Activated CD4-positive, CD25-positive, alpha-beta regulatory T cell treated with anti-CD3 and anti-CD28 coated beads, Interleukin-2, amount 50 U/mL, for 72 hours (primary cell): ENCODE results near the gene AMBP.

Source experiments
- DNase-seq: peaks from one replicate; pipeline ENCODE4 v3.0.0; 2021

The AMBP gene

DNA sequence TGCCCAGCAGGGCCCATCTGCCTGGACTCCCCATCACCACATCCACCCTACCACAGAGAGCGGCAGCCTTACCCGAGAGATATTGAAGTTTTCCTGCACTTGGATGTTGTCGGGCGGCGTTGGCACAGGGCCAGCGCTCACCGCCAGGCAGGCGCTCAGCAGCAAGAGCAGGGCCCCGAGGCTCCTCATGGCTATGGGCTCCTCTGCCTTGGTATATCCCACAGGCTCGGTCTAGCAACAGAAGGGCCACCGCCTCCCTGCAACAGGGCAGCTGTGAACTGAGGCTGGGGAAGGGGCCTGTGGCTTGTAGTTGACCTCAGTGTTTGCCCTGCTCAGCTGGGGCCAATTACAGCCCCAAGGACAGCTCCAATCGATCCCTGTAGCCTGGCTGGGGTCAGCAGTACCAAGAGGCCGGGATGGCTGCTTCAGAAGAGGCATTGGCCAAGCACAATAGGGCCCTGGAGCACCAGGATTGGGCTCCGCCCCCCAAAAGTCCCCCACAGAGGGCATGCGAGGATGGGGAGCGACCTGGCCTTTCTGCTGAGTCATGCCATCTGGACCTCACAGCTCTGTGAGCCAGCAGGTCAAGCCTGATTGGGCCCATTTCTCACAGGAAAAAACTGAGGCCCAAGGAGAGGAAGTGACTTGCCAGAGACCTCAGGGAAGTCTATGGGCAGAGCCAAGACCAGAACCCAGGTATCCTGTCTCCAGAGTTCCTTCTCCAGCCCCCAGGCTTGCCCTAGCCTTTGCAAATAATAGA is at the start of gene AMBP:
TSS of gene AMBP (minus strand) at position 280 of the 760 bp plus-strand sequence. CDS start at position 189, 91 bp downstream.
- no peak for DNase-seq

DNA sequence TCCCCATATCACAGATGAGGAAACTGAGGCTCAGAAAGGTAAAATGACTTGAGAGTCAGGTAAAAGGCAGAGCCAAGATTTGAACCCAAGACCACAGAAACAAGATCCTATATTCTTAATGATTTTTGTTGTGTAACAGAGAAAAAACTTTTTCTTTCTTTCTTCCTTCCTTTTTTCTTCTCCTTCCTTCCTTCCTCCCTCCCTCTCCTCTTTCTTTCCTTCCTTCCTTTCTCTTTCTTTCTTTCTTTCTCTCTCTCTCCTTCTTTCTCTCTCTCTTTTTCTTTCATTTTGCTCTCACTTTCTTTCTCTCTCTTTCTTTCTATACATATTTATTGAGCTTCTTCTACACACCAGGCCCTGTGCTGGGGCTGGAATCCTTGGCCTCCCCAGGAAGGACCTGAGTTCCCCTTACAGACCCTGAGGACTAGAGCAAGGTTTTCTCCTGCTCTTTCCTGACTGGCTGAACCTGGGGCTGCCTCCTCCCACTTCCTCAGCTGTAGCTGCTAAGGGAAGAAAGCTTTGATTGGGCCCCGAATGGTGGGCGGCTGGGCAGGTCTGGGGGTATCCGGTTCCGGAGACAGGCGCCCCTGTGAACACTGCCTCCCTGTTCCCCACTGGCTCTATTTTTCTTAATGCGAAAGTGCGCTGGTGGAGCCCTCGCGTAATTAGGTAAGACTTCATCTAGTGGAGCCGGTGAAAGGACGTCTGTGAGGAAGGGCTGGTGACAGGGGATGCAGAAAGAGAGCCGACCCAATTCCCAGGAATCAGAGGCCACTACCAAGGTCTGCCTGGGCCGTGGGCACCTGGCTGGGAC is 48.4 kb upstream of the AMBP start:
- no peak for DNase-seq

DNA sequence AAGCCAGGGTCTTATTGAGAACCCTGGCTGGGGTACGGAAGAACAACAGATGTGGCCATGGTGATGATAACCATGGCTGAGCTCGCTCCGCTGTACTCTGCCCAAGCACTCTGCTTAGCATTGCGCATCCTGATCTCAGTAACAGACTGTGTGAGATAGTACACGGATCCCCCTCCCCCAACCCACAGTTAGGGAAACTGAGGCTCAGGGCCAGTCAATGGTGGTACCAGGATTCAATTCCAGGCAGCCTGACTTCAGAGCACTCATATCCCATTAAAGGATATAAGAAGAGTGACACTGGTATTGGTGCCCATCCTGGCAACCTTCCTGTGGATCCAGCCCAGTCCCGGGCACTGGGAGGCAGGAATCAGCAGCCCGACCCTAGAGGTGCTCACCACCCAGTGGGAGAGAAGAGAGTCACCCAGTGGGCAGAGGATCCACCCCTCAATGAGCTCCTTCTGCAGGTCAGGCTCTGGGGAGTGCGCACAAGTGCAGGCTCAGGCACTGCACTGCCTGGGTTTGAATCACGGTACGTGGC is 47.4 kb upstream of the AMBP start:
- DNase-seq: no peak

DNA sequence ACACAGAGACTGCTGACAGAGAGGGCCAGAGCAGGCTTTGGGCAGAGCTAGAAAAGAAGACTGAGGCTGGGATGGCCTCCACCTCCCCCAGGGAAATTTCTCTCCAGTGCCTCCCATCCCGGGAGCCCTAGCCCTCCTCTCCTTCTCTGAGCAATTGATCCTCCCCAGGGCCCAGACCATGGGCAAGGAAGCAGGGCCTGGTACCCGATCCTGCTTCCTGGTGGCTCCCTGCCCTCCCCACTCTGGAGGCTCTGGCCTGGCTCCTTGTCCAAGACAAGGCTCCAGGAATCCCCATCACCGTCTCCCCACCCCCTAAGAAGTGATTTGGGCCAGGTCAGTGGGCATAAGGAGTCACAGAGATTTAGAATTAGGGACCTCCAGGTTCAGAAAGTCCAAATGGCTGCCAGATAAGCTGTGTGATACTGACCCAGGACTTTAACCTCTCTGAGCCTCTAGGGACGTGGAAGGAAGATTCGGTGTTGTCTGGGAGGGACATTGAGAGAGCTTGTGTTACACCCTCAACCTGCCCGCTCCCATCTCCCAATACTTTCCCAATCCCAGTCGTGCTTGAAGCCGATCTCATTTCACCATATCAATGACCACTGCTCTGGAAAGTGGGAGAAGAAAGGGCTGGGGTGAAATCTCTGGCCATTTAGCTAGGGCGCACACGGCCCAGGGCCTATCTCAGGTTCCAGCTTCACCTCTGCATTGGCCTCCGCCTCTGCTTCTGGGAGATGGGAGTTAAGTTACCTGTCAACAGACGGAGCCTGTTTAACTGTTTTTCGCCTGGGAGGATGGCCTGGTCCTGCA is 46.8 kb upstream of the AMBP start:
- DNase-seq: no peak

DNA sequence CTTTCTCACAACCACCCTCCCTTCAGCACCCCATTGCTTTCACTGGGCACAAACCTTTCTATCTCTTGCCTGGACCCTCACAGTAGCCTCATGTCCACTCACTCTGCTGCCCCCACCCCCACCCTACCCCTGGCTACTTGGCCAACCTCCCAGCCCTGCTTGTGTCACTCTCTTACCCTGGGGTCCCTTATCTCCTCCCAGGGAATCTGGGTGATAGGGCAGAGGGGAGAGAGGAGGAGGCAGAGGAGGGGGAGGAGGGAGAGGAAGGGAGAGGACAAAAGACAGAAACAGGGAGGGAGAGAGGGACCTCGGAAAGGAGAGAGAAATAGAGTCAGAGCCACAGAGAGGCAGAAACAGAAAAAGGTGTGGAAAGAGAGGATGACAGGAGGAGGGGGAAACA is 46.0 kb upstream of the AMBP start:
- no peak for DNase-seq

DNA sequence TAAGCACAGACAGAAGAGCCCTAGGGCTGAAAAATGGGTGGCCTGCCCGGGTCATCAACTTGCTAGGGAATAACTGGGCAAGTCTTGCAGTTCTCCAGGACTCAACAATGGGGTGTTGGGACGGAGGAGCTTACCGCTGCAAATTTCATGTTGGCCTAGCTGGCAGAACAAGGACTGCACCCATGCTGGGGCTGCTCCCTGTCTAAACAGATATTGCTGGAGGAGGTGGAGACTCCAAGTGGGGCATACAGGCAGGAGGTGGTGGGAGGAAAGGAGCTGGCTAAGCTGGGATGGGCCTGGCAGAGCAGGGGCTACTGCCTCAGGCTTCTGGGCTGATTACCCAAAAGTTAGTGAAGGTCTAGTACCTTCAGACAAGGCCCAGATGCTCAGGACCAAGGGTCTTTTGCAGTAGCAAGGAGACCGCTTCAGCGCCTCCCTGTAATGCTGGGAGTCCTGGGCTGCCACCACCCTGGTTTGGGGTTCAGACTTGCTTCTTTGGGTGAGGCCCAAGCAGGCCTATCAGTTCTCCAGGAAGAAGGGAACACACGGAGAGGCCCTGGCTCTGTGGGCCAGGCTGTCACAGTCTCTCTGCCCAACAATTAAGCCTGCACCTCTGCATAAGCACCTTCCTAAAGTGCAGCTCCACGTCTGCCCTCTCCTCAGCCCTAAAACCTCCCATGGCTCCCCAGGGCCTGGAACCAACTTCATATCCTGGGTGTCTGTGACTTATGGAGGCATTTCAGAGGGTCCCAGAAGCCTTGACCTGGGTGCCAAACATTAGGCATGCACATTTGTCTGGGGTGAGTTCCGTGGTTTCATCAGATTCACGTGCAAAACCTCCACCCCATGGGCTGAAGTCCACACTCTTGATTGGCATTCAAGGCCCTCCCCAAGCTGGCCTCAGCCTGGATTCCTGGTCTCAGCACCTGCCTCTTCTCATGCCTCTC is 45.2 kb upstream of the AMBP start:
- no peak for DNase-seq

DNA sequence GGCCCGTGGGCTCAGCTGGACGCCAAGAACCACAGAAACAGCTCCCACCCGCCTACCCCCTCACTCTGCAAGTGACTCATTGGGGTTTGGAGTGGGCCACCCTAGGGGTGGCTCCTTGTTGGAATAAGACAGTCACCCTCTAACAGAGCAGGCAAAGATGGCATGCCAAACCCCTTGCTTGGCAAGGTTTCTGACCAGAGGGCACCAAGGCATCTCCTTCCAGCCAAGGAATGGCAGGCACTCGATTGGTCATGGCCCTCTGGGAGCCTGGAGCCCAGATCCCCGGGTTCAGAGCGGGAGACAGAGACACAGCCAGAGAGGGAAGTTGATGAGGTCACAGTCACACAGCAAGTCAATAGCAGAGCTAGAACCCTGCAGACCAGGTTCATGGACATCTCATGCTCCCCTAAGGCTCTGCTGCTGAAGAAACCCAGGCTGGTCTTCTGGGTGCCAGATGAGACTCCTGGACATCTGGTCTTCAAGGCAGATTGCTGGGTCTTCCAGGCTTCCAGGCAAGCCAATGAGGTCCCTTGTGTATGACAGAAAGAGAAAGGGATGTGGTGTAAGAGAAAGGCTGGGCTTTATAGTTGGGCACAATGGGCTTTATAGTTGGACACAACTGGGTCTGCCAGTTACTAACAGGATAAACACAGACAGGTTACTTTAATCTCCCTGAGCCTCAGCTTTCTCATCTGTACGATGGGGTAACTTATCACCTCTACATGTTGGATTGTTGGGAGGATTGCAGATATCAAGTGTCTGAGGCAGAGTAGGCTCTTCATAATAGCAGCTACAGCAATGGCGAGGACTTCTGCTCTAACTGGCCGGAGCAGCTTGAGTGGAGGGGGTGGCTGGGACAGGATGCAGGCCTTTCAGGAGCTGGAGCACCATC is 44.3 kb upstream of the AMBP start:
- DNase-seq: no peak

DNA sequence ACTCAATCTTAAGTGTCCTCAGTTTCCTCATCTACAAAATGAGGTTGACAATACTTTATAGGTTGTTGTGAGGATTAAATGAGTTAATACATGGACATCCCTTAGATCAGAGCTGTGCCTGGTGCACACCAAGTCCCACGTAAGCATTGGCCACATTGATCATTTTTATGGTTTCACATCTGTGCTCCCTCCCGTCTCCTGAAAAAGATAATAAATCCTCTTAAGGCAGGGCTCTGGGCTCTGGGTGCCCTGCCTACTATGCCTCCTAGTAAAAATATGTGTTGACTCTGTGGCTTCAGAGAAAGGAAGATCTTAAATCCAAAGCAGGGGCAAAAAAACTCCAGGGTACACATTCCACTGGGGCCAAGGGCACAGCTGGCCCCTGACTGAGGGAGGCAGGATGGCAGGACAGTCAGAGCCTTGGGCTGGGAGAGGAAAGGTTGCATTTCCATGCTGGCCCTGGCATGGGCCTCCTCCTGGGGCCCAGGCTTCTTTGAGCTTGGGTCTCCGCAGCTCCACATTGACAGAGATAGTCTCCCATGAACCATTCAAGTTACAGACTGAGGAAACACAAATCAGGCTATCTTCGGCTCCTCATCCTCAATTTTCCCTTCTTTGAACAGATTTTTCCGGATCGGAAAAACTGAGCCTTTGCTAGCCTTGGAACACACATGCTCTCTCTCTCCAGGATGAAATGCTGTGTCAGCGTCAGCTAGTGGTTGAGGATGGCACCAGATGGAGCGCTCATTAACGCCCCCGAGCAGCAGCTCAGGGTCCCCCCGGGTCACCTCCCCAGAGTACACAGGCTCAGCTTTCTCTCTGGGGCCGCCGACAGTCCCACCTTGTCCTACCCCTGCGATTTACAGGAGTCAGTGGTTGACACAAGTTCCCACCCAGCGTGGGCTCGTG is 43.4 kb upstream of the AMBP start:
- DNase-seq: no peak

DNA sequence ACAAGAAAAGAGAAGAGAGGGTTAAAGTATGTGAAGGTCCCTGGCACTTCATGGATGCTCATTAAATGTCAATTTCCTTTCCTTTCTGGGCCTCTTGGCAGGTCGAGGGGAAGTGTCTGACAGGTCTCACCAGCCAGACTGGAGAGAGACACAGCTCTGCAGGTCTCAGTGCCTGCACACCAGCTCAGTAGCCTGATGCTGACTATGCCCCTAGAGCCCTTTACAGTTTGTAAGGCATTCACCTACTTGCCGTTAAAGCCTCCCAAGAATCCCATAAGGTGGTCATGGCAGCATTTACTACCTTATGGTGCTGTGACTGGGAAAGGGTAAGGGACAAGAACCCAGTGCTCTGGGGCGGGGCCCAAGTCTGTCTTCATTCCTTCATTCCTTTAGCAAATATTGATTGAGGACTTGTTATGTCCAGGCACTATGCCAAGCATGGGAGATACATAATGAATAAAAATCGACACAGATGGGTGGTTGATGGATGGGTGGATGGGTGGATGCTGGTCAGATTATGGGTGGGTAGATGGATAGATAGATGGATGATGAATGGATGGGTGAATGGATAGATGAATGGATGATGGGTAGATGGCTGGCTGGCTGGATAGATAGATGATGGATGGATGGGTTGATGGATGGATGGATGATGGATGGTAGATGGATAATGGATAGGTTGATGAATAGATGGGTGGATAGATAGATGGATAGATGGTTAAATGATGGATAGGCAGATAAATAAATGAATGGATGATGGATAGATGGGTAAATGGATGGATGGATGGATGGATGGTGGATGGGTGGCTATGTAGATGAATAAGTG is 42.3 kb upstream of the AMBP start:
- DNase-seq: no peak

DNA sequence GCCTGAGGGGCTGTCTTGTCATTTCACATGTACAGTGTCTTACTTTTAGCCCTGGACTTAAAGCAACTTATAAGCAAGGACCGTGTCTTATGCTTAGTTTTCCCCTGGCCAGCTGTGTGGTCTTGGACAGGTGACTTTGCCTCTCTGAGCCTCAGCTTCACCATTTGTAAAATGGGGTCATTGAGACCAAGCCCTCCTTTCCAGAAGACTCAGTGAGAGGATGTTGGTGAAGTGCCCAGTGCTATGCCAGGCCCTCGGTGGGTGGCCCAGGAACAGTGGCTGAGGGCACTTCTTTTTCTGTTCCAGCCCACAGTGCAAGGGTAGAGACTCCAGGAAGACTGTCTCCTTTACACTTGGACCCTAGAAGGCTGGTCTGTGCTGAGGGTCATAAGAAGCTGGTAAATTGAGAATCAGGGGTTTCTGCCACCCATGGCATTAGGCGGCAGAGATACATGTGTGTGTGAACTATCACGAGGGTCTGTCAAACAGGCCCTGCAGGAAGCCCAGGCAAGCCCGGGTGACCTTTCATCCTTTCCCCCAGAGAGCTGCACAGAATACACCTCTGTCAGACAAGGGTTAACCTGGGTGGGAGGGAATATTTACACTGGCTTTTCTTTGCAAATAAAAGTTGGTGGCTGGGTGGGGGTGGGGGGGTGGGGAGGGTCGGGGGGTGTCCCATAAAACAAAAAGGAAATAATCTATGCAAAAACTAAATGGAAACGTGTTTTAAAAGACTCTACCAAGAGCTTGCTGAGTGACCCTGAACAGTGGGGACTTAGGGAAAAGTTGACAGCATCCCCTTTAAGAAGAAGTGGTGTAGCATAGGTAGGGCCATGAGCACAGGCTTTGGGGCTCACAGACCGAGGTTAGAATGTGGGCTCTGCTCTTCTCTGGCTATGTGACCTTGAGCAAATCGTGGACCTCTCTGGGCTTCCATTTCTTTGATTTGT is 41.4 kb upstream of the AMBP start:
- DNase-seq: no peak

DNA sequence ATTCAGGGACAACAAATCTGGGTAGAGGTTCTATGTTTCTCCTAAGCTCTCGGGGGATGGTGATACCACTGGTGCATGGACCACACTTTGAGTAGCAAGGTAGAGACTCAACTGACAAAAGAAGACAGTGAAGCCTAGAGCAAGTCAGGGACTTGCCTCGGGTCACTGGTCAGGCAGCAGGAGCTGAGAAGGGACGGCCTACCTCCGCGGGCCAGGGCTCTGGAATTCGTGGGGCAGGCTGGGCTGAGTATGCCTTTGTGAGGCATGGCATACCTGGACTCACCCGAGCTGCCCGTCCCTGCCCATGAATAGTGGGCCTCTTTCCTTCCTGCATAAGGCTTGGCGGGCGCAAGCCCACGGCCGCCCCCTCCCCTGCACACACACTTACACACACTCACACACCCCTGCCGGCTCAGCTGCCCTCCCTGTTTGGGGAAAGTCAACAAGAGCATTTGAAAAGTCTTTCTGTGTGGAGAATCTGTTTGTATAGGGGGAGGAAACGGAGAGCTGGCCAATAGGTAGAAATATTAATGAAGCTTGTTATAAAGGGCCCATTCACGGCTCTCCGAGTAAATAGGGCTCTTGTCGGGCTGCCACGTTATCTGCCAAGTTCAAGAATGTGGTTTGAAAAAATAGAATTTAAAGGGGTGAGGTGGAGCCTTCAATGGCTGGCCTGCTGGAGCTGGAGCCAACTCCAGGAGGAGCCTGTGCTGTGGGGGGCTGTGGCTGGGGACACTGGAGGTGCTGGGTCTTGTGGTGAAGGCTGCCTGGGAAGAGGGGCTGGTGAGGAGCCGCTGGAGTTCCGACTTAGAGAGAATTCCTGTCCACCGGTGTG is 40.1 kb upstream of the AMBP start:
- DNase-seq: no peak

DNA sequence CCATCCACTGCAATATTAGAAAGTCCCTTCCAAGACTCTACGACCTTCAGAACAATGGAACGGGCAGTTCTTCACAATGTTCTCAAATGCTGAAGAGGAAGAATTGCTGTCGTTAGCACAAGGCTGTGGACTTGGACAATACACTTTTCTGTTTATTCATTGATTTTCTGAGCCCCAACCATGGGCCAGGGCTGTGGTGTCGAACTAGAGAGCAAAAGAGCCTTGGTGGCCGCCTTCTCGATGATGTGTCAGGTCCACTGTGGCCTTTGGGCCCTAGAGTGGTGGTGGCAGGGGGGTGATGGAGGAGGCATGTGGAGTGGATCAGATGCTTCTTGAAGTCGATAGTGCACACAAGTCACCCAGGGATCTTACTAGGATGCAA is 39.5 kb upstream of the AMBP start:
- no peak for DNase-seq

DNA sequence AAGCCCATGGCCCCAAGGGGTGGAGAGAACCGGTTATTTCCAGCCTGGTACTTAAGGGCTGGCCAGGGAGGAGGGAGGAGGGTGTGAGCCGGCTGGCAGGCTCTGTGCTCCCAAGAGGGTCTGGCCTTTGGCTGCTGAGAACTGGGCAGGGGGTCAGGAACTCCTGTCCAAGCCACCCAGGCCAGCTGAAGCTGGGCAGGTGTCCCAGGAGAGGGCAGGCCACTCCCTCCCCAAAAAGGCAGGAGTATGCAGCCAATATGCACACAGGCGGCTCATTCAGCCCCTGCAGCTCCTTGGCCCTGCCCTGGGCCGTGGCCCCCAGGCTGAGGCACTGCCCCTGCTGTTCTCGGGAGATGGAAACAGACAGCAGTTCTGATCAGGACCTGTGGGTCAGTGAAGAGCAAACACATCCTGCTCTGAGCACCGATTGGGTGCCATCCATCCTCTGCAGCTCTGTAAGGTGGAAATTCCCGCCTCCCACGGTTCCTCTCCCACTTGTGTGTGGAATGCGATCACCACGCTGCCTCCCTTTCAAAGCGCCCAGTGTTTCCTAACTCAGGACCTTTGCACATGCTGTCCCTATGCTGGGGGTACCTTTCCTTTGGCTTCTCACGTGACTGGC is 38.1 kb upstream of the AMBP start:
- DNase-seq: no peak

DNA sequence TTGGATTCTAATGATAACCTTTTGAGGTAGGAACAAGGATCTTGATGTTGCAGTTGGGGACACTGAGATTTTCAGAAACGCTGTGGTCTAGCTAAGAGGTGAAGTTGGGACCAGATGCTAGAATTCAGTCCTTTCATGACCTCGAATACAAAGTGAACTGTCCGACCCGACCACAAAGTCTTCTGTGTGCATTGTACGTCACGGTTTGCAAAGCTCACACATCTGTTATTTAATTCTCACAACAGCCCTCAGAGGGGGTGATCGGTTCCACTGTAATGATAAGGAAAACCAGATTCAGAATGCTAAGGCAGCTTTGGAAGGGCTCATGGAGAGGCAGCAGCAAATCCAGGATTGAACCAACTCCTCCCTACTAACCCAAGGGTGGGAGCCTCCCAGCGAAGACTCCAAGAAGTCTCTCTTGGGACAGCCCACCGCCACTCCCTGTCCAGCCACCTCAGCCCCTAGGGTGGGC is 37.6 kb upstream of the AMBP start:
- no peak for DNase-seq

DNA sequence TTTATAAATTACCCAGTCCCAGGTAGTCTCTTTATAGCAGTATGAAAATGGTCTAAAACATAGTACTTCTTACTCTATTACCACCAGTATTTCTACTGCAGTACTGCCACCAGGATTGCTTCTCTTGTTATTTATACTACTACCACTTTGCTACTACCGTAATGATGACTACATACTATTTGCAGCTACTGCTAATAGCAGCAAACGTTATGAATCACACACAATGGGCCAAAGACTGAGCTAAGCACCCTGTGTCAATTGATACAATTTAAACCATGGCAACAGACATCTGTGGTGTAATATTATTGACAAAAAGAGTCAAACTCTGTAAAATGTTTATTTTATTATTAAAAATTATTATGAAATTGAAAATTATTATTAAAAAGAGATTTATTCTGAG is 36.3 kb upstream of the AMBP start:
- DNase-seq: no peak
